GM10266 (cell line): ENCODE data around the gene LRCH3.
"Not testable (repeated sequence)": the region's sequence is repeated elsewhere in the genome, so short reads cannot be mapped to it uniquely, and the experiment has no call there.

Source experiments
- DNase-seq: peaks from one replicate; pipeline ENCODE4 v3.0.0; 2012; ENCODE audit errors: extremely low spot score
- CTCF ChIP-seq: IDR thresholded peaks from 2 replicates; pipeline ENCODE4 v1.5.1; 2012; ENCODE audit warnings: mild to moderate bottlenecking, low read depth; ENCODE audit not compliant: control insufficient read depth, insufficient read depth; ENCODE audit errors: missing control alignments

LRCH3 gene

GRCh38 chr3:197908957-197909701, 118.1 kb downstream of the LRCH3 start:
- no peak for TF ChIP-seq CTCF
- DNase-seq, result no peak

- TF ChIP-seq CTCF, result no peak
- no peak for DNase-seq
Measured at GRCh38 chr3:197912741-197913476, 121.9 kb downstream of the LRCH3 start.

- TF ChIP-seq CTCF, result no peak
Measured at GRCh38 chr3:197913641-197914380, 122.8 kb downstream of the LRCH3 start.

GRCh38 chr3:197921429-197922275, 130.6 kb downstream of the LRCH3 start:
- DNase-seq, result not testable (repeated sequence)

More at GRCh38 chr3:197913641-197914380, 122.8 kb downstream of the LRCH3 start:
- DNase-seq, result no peak

GRCh38 chr3:197926418-197926817, 135.4 kb downstream of the LRCH3 start:
- DNase-seq, result no peak
- TF ChIP-seq CTCF, result peak; percentile 13

- not testable (repeated sequence) for DNase-seq
Measured at GRCh38 chr3:197927578-197927977, 136.5 kb downstream of the LRCH3 start.

- DNase-seq, result no peak
- TF ChIP-seq CTCF, result no peak
Measured at GRCh38 chr3:197936819-197937384, 145.8 kb downstream of the LRCH3 start.
